ENCODE data around the gene SNX13. TPM values are rescaled to one million over a fixed set of nuclear protein-coding genes. Genes with fewer than 3 reads are reported as not detected.
A peak's percentile ranks its signal among the peaks of the same experiment; 100 is the strongest.

Gene SNX13
- total RNA-seq, 6 experiments from 2014 or later, result 17.1 to 22.5 (median 21.0) TPM

GRCh38 chr7:17917842-17918241 lies 22.5 kb downstream of the SNX13 start:
- ATAC-seq (peak in 3 of 4 donors; percentile 23 to 61 (median 58)), DNase-seq (no peak)
- 56% methylated on average over 3 of the region's 3 CpGs for WGBS (ENCODE audit: insufficient coverage, low coverage, low lambda C conversion rate, missing lambda C conversion rate)
- H3K4me3 ChIP-seq, result no peak overlapping the region
- no peaks in the 10 kb centered on the region for H3K36me3 ChIP-seq
- TF ChIP-seq, protein P1, sequence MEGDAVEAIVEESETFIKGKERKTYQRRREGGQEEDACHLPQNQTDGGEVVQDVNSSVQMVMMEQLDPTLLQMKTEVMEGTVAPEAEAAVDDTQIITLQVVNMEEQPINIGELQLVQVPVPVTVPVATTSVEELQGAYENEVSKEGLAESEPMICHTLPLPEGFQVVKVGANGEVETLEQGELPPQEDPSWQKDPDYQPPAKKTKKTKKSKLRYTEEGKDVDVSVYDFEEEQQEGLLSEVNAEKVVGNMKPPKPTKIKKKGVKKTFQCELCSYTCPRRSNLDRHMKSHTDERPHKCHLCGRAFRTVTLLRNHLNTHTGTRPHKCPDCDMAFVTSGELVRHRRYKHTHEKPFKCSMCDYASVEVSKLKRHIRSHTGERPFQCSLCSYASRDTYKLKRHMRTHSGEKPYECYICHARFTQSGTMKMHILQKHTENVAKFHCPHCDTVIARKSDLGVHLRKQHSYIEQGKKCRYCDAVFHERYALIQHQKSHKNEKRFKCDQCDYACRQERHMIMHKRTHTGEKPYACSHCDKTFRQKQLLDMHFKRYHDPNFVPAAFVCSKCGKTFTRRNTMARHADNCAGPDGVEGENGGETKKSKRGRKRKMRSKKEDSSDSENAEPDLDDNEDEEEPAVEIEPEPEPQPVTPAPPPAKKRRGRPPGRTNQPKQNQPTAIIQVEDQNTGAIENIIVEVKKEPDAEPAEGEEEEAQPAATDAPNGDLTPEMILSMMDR (IDR thresholded peaks at IDR 0.05), result no peak
- TF ChIP-seq POLR2A (IDR thresholded peaks at IDR 0.05), result no peak
- H3K27me3 ChIP-seq, result no peaks in the 10 kb centered on the region
- H3K4me1 ChIP-seq, result no peaks in the 10 kb centered on the region
- H3K27ac ChIP-seq, result no peak overlapping the region
- H3K9me3 ChIP-seq, result no peaks in the 10 kb centered on the region
- intact Hi-C loops (cut with DNase I), result no loop called here

DNA sequence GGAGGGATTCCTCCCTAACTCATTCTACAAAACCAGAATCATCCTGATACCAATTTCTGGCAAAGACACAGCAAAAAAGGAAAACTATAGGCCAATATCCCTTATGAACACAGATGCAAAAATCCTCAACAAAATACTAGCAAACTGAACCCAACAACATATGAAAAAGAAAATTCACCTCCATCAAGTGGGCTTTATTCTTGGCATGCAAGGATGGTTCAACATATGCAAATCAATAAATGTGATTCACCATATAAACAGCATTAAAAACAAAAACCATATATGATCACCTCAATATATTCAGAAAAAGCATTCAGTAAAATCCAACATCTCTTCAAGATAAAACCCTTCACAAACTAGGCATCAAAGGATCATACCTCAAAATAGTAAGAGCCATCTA lies 23.5 kb downstream of the SNX13 start:
- intact Hi-C loops (cut with DNase I), result no loop called here
- ATAC-seq, result no peak
- Histone ChIP-seq H3K27ac (no peak overlapping the region), H3K4me3 (no peak overlapping the region), H3K4me1 (no peaks in the 10 kb centered on the region), H3K9me3 (no peaks in the 10 kb centered on the region), H3K36me3 (no peaks in the 10 kb centered on the region), H3K27me3 (no peaks in the 10 kb centered on the region)
- no peak for DNase-seq
- TF ChIP-seq, protein P1 (IDR thresholded peaks at IDR 0.05), result no peak
- no peak for TF ChIP-seq POLR2A (IDR thresholded peaks at IDR 0.05)

- DNase-seq (no peak), ATAC-seq (no peak)
- intact Hi-C loops (cut with DNase I), result no loop called here
- H3K4me3 ChIP-seq, result no peak overlapping the region
- H3K9me3 ChIP-seq, result no peaks in the 10 kb centered on the region
- no peaks in the 10 kb centered on the region for H3K27me3 ChIP-seq
- 86% methylated on average over 2 of the region's 2 CpGs for WGBS (ENCODE audit: insufficient coverage, low coverage, low lambda C conversion rate, missing lambda C conversion rate)
- H3K4me1 ChIP-seq, result no peaks in the 10 kb centered on the region
- TF ChIP-seq, protein P1 (IDR thresholded peaks at IDR 0.05), result no peak
- no peak for TF ChIP-seq POLR2A (IDR thresholded peaks at IDR 0.05)
- no peak overlapping the region for H3K27ac ChIP-seq
- H3K36me3 ChIP-seq, result no peaks in the 10 kb centered on the region
Observed at GRCh38 chr7:17915796-17916195, 24.5 kb downstream of the SNX13 start.

- no peaks in the 10 kb centered on the region for H3K27me3 ChIP-seq
- ATAC-seq, result no peak
- H3K9me3 ChIP-seq, result no peaks in the 10 kb centered on the region
- no peak overlapping the region for H3K4me3 ChIP-seq
- H3K4me1 ChIP-seq, result no peaks in the 10 kb centered on the region
- 84% methylated on average over 5 of the region's 6 CpGs for WGBS (ENCODE audit: insufficient coverage, low coverage, low lambda C conversion rate, missing lambda C conversion rate)
- H3K27ac ChIP-seq, result no peak overlapping the region
- no peak for DNase-seq
- TF ChIP-seq, protein P1 (IDR thresholded peaks at IDR 0.05), result no peak
- no peak for TF ChIP-seq POLR2A (IDR thresholded peaks at IDR 0.05)
- no peaks in the 10 kb centered on the region for H3K36me3 ChIP-seq
- intact Hi-C loops (cut with DNase I), result no loop called here
Observed at GRCh38 chr7:17915168-17915567, 25.1 kb downstream of the SNX13 start.

DNA sequence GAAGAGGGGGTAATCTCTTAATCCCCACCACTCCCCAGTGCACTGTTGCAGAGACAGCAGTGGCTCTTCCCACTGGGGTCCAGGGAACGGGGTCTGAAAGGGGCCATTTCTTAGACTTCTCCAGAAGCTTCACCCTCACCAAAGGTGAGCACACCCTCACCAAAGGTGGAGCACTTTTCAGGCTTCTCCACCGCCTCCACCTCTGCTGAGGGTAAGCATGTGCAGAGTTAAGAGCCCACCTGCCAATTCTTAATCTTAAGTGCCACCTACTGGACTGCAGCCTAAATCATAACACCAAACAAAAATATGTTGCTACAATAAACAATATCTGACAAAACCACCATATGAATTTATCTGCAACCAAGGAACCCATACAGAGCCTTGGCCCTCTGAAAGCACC lies 27.0 kb downstream of the SNX13 start:
- no peak for ATAC-seq
- Histone ChIP-seq H3K4me1 (no peaks in the 10 kb centered on the region), H3K4me3 (no peak overlapping the region), H3K27ac (no peak overlapping the region), H3K27me3 (no peaks in the 10 kb centered on the region), H3K36me3 (no peaks in the 10 kb centered on the region), H3K9me3 (no peaks in the 10 kb centered on the region)
- DNase-seq, result no peak
- TF ChIP-seq POLR2A (IDR thresholded peaks at IDR 0.05), result no peak
- TF ChIP-seq, protein P1 (IDR thresholded peaks at IDR 0.05), result no peak
- intact Hi-C loops (cut with DNase I), result no loop called here
- 100% methylated on average over 1 of the region's 2 CpGs for WGBS (ENCODE audit: insufficient coverage, low coverage, low lambda C conversion rate, missing lambda C conversion rate)
